OCI-LY1 (cell line): ENCODE results near the gene OAT.

Experiments
- CTCF ChIP-seq: fragments of 200-600 bp; sonication (generic), shearing (Covaris generic); IDR thresholded peaks from 2 replicates; pipeline ENCODE4 v1.5.1; 2017; ENCODE audit warnings: mild to moderate bottlenecking, antibody characterized with exemption, low read length, moderate library complexity, mixed read lengths
- EZH2 ChIP-seq: fragments of 200-600 bp; sonication (generic), shearing (Covaris generic); IDR thresholded peaks from 2 replicates; pipeline ENCODE4 v1.8.0; 2017; ENCODE audit warnings: borderline replicate concordance, mixed run types, mild to moderate bottlenecking, antibody characterized with exemption, low read length, moderate library complexity, mixed read lengths

DNA sequence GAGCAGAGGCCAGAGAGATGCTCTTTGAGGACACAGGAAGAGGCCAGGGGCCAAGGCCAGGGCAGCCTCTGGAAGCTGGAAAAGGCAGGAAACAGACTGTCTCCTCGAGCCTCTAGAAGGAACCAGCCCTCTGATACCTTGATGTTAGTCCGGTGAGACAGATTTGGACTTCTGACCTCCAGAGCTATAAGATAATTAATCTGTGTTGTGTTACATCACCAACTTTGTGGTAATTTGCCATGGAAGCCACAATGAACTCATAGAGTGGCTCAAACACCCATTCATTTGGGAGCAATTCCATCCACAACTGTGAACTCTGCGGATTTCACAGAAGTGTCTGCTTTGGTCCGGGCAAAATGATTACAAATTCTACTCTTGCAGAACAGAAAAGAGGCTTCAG lies 48.7 kb downstream of the OAT start:
- TF ChIP-seq CTCF: no peak
- no peak for TF ChIP-seq EZH2
